ENCODE data around the gene ABCC12.
"Not testable (repeated sequence)": the region's sequence is repeated elsewhere in the genome, so short reads cannot be mapped to it uniquely, and the experiment has no call there.

The ABCC12 gene

DNA sequence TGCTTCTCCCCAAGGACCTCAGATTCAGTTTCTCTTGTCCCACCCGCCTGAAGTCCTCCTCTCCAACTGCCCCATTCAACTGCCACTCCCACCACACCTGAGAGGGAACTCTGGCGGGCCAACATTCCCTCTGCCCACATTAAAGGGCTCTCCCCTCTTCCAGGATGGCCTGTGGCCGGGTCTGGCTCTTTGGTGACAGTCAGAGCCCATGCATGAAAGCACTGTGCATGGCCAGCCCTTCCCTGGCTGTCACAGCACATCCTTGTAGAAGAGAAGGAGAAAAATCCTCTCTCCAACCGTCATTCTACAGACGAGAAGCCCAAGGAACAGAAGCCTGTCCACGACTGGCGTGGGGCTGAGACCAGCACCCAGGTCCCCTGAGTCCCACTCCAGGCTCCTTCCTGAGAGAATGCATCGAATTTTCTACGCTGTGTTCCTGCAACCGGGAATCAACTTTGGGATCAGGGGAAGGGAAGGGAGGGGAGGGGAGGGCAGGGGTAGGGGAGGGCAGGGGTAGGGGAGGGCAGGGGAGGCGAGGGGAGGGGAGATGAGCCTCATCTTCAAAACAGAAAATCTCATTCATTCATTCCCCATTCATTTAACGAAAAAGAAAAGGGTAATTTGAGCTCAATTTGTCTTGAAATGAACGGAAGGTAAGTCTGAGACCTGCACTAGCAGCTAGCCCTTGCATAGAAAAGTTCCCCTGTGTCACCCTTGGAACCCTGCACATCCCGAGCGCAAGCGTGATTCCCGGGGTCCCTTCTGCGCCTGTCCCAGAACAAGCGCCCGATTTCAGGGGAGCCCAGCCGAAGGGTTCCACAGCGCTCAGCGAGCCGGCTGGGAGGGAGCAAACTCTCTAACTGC, at the start of gene ABCC12:
Gene ABCC12, minus strand, starts transcription at position 68 of the 864 bp plus-strand sequence. CDS start 9,569 bp downstream, outside the sequence.
- no peak for DNase-seq (ENCODE audit: extremely low read depth in 1 of 2, low read depth in 1 of 2)

DNA sequence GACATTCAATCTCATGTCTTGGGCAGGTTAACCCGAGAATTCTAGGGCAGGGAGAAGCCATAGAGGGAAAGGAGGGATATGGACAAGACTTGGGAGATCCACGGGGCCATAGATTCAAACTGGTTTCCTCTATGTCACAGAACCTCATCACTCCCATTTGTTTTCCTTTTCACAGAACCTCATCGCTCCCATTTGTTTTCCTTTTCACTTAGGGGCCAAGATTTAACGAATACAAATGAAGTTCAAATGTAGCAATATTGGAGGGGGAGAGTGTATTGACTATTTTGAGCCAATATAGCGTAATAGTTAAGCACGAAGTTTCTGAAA, 49.0 kb upstream of the ABCC12 start:
- DNase-seq (ENCODE audit: extremely low read depth in 1 of 2, low read depth in 1 of 2) = no peak

DNA sequence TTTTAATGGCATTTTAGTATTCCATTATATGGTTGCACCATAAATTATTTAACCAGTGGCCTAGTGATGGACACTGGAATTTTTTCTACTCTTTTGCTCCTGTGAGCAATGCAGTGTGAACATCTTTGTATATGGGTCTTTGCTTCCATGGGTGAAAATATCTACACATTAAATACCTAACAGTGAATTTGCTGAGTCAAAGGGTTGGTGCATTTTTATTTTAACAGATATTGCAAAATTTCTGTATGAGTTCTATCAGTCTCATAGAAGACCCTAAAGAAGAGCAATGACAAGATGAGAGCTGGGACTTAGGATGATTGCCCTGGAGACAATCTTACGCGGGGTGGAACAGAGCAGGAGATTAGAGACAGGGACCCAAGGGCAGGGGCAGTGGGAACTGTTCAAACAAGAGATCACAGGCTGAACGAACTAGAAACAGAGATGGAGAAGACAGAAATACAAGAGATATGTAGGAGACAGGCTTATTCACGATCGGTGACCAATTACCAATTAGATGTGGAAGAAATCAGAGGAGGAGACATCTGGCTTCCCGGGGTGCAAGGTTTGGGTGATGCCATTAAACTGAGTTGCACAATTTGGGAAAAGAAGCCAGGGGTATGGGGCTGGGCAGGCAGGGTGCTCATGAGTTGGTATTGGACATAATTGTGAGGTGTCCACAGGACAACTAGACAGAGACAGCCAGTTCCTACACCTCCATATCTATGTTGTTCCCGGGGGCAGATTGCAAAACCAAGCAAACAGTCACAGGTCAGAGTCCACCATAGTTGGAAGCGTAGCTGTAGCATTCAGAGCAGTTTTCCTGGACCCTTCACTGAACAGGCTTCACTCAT, 48.4 kb upstream of the ABCC12 start:
- no peak for DNase-seq (ENCODE audit: extremely low read depth in 1 of 2, low read depth in 1 of 2)

DNA sequence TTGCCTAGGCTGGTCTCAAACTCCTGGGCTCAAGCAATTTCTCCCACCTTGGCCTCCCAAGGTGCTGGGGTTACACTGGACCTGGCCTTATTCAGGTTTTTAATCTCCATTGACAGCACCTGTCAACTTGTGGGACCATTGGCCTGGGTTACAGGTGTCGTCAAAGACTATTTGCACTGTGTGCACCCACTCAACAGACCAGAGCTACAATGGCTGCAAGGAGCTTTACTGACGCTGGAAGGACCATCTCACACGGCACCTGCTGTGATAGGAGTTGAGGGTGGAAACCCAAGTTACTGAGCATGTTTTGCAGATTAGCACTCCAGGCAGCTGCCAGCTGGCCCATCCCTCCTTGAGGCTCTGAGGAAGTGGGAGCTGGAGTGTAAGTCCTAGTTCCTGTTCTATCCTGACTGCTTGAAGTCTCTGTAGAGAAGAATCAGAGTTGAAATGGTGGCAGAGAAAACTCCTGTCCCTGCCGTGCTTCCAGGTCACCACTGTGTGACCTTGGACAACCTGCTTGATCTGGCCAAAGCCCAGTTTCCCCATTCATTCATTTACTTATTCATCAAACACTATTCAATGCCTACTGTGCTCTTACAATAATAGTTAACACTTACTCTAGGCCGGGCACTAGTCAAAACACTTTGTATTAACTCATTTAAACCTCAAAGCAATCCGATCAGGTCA, 45.9 kb upstream of the ABCC12 start:
- no peak for DNase-seq (ENCODE audit: extremely low read depth in 1 of 2, low read depth in 1 of 2)

DNA sequence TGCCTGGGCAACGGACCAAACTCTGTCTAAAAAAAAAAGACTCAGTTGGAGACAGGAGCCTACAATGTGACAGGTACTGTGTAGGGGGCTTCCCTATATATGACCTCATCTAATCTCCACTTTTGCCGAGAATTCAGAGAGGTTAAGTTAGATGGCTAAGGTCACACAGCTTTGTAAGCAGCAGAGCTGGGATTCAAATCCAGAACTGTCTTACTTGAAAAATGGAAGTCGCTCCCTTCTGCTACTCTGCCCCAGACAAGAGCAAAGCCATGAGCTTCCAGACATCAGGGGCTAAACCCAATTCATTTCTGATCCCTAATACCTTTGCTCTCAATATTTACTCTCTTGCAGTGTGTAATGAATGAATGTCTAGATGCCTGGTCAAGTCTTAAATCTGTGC, 41.5 kb upstream of the ABCC12 start:
- no peak for DNase-seq (ENCODE audit: extremely low read depth in 1 of 2, low read depth in 1 of 2)

DNA sequence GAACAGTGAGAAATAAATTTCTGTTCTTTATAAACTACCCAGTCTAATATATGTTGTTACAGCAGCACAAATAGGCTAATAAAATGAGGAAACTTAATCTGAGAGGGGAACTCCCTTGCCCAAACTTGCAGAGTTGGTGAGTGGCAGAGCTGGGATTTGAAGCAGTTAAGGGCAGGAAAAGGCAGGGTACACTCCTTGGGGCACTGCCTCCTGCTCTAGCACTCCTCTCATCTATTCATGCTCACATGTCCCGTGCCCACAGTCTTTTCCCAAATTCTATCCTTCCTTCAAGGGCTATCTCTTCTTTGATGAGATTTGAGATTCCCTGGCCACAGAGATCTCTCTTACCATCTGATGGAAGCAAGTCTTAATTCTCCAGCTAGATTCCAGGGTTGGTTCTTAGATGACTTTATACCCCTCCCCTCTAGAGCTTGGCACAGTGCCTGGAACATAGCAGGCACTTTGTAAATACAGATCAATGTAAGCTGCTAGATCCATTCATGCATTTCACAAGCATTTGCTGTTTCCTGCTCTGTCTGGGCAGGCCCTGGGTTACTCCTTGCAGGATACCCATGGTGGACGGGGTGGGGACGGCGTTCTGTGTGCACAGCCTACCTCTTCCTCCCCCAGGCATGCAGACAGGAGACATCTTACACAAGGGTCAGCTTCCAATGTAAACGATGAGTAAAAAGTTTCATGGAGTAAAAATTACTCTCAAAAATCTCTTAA, 39.2 kb upstream of the ABCC12 start:
- no peak for DNase-seq (ENCODE audit: extremely low read depth in 1 of 2, low read depth in 1 of 2)

DNA sequence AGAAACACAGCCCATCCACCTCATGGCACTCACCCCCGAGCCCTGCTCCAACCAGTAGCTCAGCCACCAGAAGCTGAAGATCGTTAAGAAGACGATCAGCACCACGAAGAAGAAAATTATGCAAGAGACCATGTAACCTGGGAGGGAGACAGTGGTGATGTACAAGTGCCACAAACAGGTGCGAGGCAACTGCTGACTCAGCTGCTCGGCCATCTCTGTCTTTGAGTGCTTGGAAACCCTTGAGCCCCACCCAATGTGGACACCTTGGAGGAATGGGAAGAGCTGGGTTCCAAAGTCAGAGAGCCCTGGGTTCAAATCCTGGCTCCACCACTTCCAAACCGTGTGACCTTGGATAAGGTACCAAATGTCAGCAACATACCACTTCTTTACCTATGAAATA, 38.1 kb upstream of the ABCC12 start:
- DNase-seq (ENCODE audit: extremely low read depth in 1 of 2, low read depth in 1 of 2) = no peak

DNA sequence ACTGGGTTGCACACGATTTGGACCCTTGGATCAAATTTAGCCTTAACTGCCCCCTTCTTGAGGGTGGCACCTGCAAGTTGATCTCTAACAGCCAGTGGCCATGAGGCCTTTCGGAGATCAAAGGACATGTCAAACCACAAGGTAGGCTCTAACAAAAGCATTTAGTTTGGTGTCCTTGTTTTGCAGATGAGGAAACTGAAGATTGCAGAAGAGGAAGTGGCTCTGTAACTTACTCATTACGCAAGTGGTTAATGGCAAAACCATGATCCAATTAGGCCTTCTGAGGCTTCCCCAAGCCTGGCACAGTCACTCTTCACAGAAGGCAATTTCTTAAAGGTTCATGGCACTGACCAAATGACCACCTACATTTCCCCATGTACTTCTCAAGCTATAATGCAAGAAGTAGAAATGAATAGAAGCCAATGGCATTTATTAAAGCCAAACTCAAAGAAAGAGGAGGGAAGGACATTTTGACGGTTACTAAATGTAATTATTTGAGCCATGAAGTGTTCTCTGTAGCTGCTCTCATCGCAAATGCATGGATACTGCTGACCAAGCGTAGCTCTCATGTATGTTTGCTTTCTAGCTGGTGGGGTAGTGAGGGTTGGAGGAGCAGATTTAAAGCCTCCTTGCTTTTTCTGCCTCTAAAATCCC, 32.8 kb upstream of the ABCC12 start:
- DNase-seq (ENCODE audit: extremely low read depth in 1 of 2, low read depth in 1 of 2) = no peak

DNA sequence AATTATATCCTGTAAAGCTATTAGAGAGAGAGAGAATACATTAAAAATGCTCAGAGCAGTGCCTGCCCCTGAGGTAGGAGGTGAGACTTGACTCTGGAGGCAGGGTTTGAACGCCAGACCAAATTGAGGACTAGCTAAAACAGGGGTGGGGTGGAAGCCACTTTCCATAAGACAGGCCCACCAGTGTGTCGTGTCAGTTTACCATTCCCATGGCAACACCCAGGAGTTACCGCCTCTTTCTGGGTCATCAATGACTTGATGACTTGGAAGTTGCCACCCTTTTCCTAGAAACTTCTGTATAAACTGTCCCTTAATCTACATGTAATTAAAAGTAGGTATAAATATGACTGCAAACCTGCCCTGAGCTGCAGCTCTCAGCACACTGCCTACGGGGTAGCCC, 32.0 kb upstream of the ABCC12 start:
- no peak for DNase-seq (ENCODE audit: extremely low read depth in 1 of 2, low read depth in 1 of 2)

DNA sequence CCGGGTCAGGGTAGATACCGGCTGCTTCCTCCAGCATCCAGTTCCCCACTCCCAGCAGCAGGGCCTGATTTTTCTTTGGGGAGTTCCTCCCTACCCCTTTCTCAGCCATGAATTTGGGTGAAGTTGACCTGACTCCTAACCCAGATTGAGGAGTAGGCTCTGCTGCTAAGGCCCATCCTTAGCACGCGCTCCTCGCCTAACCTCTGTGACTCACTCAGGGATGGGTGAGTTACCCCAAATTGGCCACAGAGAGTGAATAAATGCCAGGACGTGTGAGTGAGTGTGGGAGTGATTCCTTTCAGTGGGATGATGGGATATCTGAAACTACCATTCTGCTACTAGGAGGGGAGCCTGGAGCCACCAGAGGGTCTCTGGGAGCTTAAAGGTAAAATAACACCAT, 28.9 kb upstream of the ABCC12 start:
- DNase-seq (ENCODE audit: extremely low read depth in 1 of 2, low read depth in 1 of 2) = no peak

DNA sequence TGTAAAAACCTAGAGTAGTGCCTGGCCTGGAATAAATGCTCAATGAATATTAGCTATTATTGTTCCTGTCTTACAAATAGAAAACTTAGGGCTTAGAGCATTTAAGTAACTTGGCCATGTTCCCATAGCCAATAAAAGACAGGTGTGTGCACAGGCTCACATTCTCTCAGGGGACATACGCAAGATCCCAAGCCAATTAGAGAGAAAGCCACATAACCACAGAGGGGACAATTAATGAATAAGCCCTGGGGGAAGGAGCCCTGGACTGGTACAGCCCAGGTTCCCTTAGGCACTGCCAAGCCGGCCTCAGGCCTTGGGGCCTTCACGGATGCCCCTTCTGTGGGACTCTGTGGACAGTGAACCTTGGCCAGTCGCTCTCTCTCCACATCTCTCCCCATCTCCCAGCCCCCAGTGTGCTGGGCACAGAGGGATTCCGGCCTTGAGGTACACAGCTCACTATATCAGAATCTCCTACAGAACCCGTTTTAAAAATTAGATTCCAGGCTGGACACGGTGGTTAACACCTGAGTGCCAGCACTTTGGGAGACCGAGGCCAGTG, 27.3 kb upstream of the ABCC12 start:
- no peak for DNase-seq (ENCODE audit: extremely low read depth in 1 of 2, low read depth in 1 of 2)

DNA sequence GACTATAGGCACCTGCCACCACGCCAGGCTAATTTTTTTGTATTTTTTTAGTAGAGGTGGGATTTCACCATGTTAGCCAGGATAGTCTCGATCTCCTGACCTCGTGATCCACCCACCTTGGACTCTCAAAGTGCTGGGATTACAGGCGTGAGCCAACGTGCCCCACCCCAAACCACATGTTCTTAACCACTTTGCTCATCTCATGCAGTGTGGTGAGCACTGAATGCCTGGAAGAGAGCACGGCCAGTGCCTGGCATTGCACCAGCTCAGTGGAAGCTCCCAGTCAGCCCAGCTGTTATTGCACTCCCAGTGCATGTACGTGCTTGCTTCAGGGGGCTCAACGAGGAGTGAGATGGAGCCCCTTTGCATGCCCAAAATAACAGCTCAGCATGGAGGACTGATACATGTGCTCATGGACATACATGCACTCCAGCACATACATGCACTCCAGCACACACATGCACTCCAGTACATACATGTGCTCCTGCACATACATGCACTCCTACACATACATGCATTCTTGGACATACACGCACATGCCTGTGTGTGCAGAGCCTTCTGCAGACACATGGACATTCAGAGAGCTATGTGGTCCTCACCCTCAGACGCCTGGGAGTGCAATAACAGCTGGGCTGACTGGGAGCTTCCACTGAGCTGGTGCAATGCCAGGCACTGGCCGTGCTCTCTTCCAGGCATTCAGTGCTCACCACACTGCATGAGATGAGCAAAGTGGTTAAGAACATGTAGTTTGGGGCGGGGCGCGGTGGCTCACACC, 26.1 kb upstream of the ABCC12 start:
- not testable (repeated sequence) for DNase-seq (ENCODE audit: extremely low read depth in 1 of 2, low read depth in 1 of 2)

DNA sequence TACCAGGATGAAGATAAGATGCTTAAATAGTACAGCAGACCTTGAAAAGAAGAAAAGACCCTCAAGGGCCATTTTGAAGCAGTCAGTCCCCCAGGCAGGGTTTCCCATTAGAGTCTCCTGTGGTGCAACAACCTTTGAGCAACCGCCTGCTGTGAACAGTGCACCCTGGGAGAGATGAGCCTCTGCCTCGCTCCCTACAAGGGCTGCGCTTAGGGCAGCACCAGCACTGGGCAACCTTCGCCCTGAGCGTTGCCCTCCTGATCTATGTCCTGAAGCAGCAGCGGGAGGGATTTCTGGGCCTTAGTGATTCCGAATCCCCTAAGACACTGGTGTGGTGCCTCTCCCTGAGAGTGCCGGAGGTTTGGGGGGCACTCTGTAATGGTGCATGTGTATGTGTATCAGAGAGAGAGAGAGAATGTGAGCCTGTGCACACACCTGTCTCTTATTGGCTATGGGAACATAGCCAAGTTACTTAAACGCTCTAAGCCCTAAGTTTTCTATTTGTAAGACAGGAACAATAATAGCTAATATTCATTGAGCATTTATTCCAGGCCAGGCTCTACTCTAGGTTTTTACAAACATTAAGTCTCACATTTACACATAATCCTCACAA, 25.2 kb upstream of the ABCC12 start:
- DNase-seq (ENCODE audit: extremely low read depth in 1 of 2, low read depth in 1 of 2) = no peak

DNA sequence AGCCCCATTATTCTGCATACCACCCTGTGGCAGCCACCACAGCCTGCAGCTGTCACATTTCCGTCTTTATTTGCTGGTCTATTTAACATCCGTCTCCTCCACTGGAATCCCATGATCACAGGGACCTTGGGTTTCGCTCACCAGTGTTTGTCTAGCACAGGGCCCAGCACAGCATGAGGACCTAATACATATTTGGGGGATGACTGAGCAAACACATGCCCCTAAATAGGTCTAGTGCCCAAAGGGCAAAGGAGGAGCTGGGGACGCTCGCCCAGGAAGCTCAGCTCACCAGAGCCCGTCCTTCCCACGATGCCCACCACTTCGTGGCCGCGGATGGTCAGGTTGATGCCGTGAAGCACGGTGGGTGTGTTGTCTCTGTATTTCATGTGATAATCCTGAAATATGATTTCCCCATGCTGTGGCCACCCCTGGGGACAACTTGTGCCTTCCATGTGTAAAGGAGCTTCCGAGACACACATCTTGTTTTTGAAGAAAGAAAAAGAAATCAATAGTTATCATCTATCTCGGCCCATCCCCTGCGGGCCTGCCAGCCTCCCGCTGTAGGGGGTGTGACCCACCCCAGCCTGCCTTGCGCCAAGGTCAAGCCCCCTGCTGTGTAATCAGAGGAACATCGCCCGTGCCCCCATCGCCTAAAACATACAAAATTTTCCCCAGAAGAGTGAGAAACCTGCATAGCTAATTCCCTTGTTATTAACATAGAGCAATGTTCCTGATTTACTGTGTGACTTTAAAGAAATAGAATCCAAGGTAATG, 21.0 kb upstream of the ABCC12 start:
- no peak for DNase-seq (ENCODE audit: extremely low read depth in 1 of 2, low read depth in 1 of 2)

DNA sequence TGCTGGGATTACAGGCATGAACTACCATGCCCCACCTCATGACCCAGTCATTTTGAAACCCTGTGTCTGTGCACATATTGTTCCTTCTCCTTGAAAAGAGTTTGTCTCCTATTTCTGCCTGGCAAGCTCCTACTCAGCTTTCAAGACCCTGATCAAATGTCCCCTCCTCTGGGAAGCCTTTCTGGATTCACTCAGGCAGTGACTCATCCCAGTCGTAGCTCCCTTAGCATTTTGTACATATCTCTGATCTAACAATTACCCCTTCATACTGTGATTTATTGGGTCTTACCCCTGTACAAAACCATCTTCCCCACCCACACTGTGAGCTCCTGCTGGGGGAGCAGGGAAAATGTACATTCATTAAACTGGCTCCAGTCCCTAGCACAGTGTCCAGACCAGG, 18.1 kb upstream of the ABCC12 start:
- DNase-seq (ENCODE audit: extremely low read depth in 1 of 2, low read depth in 1 of 2) = no peak

DNA sequence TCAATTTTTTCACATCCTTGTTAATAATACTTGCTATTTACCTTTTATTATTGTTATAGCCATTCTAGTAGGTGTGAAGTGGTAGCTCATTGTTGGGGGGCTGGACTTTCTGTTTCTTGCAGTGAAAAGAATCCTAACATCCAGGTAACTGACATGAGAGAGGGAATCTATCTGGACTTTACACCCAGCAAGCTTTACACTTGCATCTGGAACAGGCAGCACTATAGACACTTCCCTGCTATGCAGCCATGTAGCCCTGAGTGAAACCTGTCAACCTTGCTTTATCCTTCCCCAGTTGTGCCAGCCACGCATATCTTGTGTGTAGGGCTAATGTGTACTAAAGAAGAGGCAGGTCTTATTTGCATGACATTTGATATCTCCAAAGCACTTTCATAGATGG, 16.9 kb upstream of the ABCC12 start:
- no peak for DNase-seq (ENCODE audit: extremely low read depth in 1 of 2, low read depth in 1 of 2)

DNA sequence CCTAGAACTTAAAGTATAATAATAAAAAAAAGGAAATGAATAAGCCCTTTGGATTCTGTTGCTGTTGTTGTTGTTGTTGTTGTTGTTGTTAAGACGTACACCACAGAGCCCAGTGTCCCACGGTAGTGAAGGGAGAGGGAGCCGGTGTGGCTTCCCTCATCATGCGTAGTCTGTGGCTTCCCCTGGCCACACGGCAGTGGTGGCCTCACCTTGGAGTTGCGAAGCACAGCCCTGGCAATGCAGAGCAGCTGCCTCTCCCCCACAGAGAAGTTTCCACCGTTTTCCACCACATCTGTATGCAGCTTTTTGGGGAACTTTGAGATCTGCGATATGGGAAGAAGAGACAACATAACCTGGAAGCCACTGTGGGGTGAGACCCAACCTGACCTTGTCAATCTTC, 14.1 kb upstream of the ABCC12 start:
- no peak for DNase-seq (ENCODE audit: extremely low read depth in 1 of 2, low read depth in 1 of 2)

DNA sequence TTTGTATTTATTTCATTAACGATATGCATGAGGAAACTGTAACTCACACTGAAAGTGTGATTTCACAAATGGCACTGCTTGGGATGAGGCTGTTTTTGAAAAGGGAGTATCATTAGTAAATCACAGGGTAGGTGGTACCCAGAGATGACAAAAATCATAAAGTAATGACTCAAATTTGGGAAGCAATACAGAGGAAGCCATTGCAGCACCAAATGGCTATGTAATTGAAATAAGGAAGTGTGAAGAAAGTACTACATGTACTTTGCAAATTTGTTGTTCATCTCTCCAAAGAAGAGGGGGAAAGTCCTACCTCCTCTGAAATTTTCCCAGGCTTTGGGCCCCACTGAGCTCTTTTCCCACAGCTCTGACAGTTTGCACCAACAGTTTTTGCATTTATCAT, 12.3 kb upstream of the ABCC12 start:
- no peak for DNase-seq (ENCODE audit: extremely low read depth in 1 of 2, low read depth in 1 of 2)

Measured in stimulated activated CD8-positive, alpha-beta memory T cell treated with anti-CD3 and anti-CD28 coated beads, Interleukin-7, amount 100 ng/mL, for 48 hours (primary cell).